Upper lobe of right lung (tissue), 1 donor: ENCODE data around the gene TNFRSF13B. TPM values are rescaled to one million over a fixed set of nuclear protein-coding genes. Genes with fewer than 3 reads are reported as not detected.

Experiments used
- total RNA-seq: library from RNA; stranded (reverse); fragmentation: NEBNext Ultra II Directional; extraction: Animal tissue kit (Norgen Biotek cat#: 25700); gene quantifications from one replicate; pipeline ENCODE4 v1.2.1, GENCODE V29; 2021
- donor health status: DM: no; HTN: yes; CAD: no; lungs with severe emphysema.

TNFRSF13B gene
- total RNA-seq, 1 donor from 2014 or later: not detected

Other genes with a start within 250 kb of the TNFRSF13B start
- gene MPRIP, start 70.3 kb upstream of the TNFRSF13B start, total RNA-seq: 333 TPM
- gene PLD6, start 234.2 kb upstream of the TNFRSF13B start, total RNA-seq: 4.9 TPM